DND-41 (cell line): Measurements from ENCODE around the gene CIROP.

Experiments
- ATAC-seq: fragments of 200-7000 bp; cut with Tn5 transposase; 3 replicates; pipeline ENCODE4 v1.9.1; 2021; ENCODE audit warnings: low read depth; ENCODE audit not compliant: insufficient read depth
- DNase-seq: peaks from one replicate; pipeline ENCODE4 v3.0.0-alpha.2; 2020
- H2AFZ ChIP-seq: 2 replicates; pipeline ENCODE4 v1.6.0; 2012; ENCODE audit warnings: low read depth, low read length
- H3K27ac ChIP-seq: 2 replicates; pipeline ENCODE4 v1.5.1; 2012; ENCODE audit warnings: low read length, inconsistent platforms
- H3K27me3 ChIP-seq: fragments of 200-600 bp; sonication (generic); 2 replicates; pipeline ENCODE4 v1.6.0; 2012; ENCODE audit warnings: low read length, mild to moderate bottlenecking, inconsistent platforms; ENCODE audit not compliant: insufficient read depth, poor library complexity
- H3K36me3 ChIP-seq: 2 replicates; pipeline ENCODE4 v1.5.1; 2012; ENCODE audit warnings: low read length, inconsistent platforms; ENCODE audit not compliant: insufficient read depth
- H3K4me1 ChIP-seq: 2 replicates; pipeline ENCODE4 v1.5.1; 2012; ENCODE audit warnings: mild to moderate bottlenecking, low read length; ENCODE audit not compliant: insufficient read depth
- H3K4me2 ChIP-seq: 2 replicates; pipeline ENCODE4 v1.6.0; 2012; ENCODE audit warnings: mild to moderate bottlenecking, moderate library complexity, low read length, inconsistent platforms; ENCODE audit not compliant: insufficient read depth
- H3K4me3 ChIP-seq, 2 experiments: fragments of 200-600 bp in 1 of 2; shearing (Covaris generic) in 1 of 2; 2 replicates each; pipeline ENCODE4 v1.5.1; 2012 to 2016; ENCODE audit warnings: inconsistent platforms in 2 of 2, low read length in 2 of 2, mild to moderate bottlenecking in 2 of 2, low read depth in 1 of 2, moderate library complexity in 1 of 2
- H3K79me2 ChIP-seq: 2 replicates; pipeline ENCODE4 v1.6.0; 2012; ENCODE audit warnings: low read length, inconsistent platforms; ENCODE audit not compliant: insufficient read depth
- H3K9ac ChIP-seq: 2 replicates; pipeline ENCODE4 v1.6.0; 2012; ENCODE audit warnings: low read depth, mild to moderate bottlenecking, inconsistent platforms, low read length, moderate library complexity
- H3K9me3 ChIP-seq: 2 replicates; pipeline ENCODE4 v1.5.1; 2012; ENCODE audit warnings: low read length, moderate library complexity, mild to moderate bottlenecking, inconsistent platforms; ENCODE audit not compliant: insufficient read depth, severe bottlenecking
- H4K20me1 ChIP-seq: 2 replicates; pipeline ENCODE4 v1.6.0; 2012; ENCODE audit warnings: low read length; ENCODE audit not compliant: insufficient read depth
- CTCF ChIP-seq: IDR thresholded peaks from 2 replicates; pipeline ENCODE4 v1.5.1; 2012; ENCODE audit warnings: borderline replicate concordance, low read length, moderate library complexity, mild to moderate bottlenecking; ENCODE audit not compliant: poor library complexity, severe bottlenecking; ENCODE audit errors: extremely low read depth
- EZH2 ChIP-seq: IDR thresholded peaks from 3 replicates; pipeline ENCODE4 v1.6.1; 2012; ENCODE audit warnings: borderline replicate concordance, low read depth, mild to moderate bottlenecking, moderate library complexity, low read length, inconsistent platforms; ENCODE audit not compliant: severe bottlenecking

Gene CIROP

GRCh38 chr14:23142826-23143225, 38.0 kb upstream of the CIROP start:
- Histone ChIP-seq H3K36me3 (no peaks in the 10 kb centered on the region), H3K27me3 (peaks cover 49% of the 10 kb centered on the region), H3K4me1 (no peaks in the 10 kb centered on the region), H3K9ac (no peak overlapping the region), H4K20me1 (peaks cover 2% of the 10 kb centered on the region; the same call in 1 of the 2 replicates), H3K4me2 (no peak overlapping the region), H3K9me3 (no peaks in the 10 kb centered on the region), H3K4me3 (no peak overlapping the region), H3K79me2 (no peaks in the 10 kb centered on the region), H2AFZ (no peak overlapping the region), H3K27ac (no peak overlapping the region)
- ATAC-seq (no peak), DNase-seq (no peak)
- TF ChIP-seq EZH2 (no peak), CTCF (no peak)

- Histone ChIP-seq H3K4me3 (no peak overlapping the region), H3K4me1 (no peaks in the 10 kb centered on the region), H3K4me2 (no peak overlapping the region), H3K36me3 (no peaks in the 10 kb centered on the region), H4K20me1 (peaks cover 2% of the 10 kb centered on the region; the same call in 1 of the 2 replicates), H3K9me3 (no peaks in the 10 kb centered on the region), H3K27me3 (peaks cover 55% of the 10 kb centered on the region), H2AFZ (no peak overlapping the region), H3K9ac (no peak overlapping the region), H3K79me2 (no peaks in the 10 kb centered on the region), H3K27ac (no peak overlapping the region)
- TF ChIP-seq CTCF (no peak), EZH2 (no peak)
- ATAC-seq: no peak
- no peak for DNase-seq
Measured at GRCh38 chr14:23141706-23142444, 37.1 kb upstream of the CIROP start.

GRCh38 chr14:23140371-23140770, 35.6 kb upstream of the CIROP start:
- Histone ChIP-seq H3K27me3 (peaks cover 55% of the 10 kb centered on the region), H3K4me1 (no peaks in the 10 kb centered on the region), H3K4me2 (no peak overlapping the region), H3K27ac (no peak overlapping the region), H3K9me3 (no peaks in the 10 kb centered on the region), H3K4me3 (no peak overlapping the region), H3K79me2 (no peaks in the 10 kb centered on the region), H4K20me1 (peaks cover 2% of the 10 kb centered on the region; the same call in 1 of the 2 replicates), H3K9ac (no peak overlapping the region), H2AFZ (no peak overlapping the region), H3K36me3 (no peaks in the 10 kb centered on the region)
- DNase-seq (no peak), ATAC-seq (no peak)
- no peak for TF ChIP-seq EZH2
- TF ChIP-seq CTCF: no peak
